IPS-20b (cell line): ENCODE results near the gene IL33.

Source experiments
- H3K27ac ChIP-seq: one replicate; pipeline ENCODE4 v1.5.1; 2013; ENCODE audit warnings: low read length
- H3K27me3 ChIP-seq: 2 replicates; pipeline ENCODE4 v1.6.1; 2013; ENCODE audit warnings: mild to moderate bottlenecking, low read length, inconsistent platforms; ENCODE audit not compliant: insufficient read depth
- H3K36me3 ChIP-seq: 2 replicates; pipeline ENCODE4 v1.6.1; 2013; ENCODE audit warnings: low read depth, mild to moderate bottlenecking, inconsistent platforms, low read length, moderate library complexity; ENCODE audit not compliant: insufficient read depth
- H3K4me1 ChIP-seq: 2 replicates; pipeline ENCODE4 v1.6.1; 2013; ENCODE audit warnings: mild to moderate bottlenecking, control low read depth, inconsistent platforms, low read length, moderate library complexity; ENCODE audit not compliant: insufficient read depth
- H3K4me3 ChIP-seq: 2 replicates; pipeline ENCODE4 v1.5.1; 2013; ENCODE audit warnings: mild to moderate bottlenecking, low read length, inconsistent platforms
- H3K9ac ChIP-seq: 2 replicates; pipeline ENCODE4 v1.6.1; 2013; ENCODE audit warnings: low read depth, mild to moderate bottlenecking, inconsistent platforms, low read length, moderate library complexity
- H3K9me3 ChIP-seq: 2 replicates; pipeline ENCODE4 v1.6.1; 2013; ENCODE audit warnings: mild to moderate bottlenecking, low read depth, low read length, inconsistent platforms; ENCODE audit not compliant: insufficient read depth

The IL33 gene

DNA sequence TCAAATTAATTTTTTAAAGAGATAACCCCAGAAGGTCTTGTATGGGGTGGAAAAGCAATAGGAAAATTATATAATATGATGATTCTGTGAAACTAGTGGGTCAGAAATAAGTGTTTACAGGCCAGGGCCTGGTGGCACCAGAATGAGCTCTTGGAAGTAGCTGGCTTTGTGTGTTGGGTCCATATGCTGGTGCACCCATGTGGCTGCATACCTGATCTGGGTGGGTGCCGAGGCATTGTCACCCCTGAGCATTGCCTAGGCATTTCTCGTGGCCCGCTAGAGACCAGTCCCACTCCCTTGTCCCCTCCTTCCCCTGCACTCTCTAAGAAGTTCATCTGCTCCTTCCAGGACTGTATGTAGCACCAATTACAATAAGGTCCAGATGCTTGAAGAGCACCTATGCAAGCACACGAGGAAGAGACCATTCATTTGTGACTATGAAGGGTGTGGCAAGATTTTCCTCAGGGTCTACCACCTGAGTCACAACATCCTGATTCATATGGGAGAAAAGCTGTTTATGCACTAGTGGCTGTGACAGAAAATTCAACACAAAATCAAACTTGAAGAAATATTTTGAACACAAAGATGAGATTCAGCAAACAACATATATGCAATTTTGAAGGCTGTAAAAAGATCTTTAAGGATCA lies 19.8 kb upstream of the IL33 start:
- no peak overlapping the region for H3K4me3 ChIP-seq
- H3K36me3 ChIP-seq: no peaks in the 10 kb centered on the region
- H3K9me3 ChIP-seq: no peaks in the 10 kb centered on the region
- no peaks in the 10 kb centered on the region for H3K4me1 ChIP-seq
- H3K9ac ChIP-seq: no peak overlapping the region
- no peak overlapping the region for H3K27ac ChIP-seq
- H3K27me3 ChIP-seq: no peaks in the 10 kb centered on the region

DNA sequence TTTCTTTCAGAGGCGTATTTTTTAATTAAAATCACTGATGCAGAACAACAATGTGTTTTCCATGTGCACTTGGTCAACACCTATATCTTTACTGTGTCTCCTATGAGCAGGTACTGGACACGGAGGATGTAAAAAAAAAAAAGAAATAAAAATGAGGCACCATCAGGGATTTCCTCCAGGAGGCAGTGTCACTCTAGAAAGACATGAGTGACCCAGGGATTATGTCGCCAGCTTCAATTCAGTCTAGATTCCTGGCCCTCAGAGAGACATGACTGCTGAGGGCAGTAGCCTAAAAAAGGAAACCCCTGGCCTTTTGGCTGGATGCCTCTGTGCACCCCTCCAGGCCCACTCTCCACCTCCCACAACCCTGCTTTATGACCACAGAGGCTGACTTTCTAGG lies 18.3 kb upstream of the IL33 start:
- Histone ChIP-seq H3K36me3 (no peaks in the 10 kb centered on the region), H3K9me3 (no peaks in the 10 kb centered on the region), H3K9ac (no peak overlapping the region), H3K4me1 (no peaks in the 10 kb centered on the region), H3K27me3 (no peaks in the 10 kb centered on the region), H3K4me3 (no peak overlapping the region), H3K27ac (no peak overlapping the region)

DNA sequence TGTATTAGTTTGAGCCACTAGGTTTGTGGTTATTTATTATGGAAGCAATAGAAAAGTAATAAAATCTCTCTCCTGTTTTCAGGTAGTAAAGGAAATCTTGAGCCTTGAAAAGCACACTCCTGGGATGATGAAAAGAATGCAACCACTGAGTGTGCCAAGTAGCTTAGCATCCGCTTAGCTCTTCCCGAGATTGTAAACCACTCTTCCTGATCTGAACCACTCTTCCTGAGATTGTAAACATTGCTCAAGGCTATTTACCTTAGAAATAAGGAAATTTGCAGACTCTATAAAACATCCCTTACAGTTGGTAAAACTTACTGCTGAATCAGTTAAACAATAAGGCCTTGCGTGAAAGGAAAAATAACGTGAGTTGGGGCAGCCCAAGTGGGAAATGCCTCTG lies 17.4 kb upstream of the IL33 start:
- Histone ChIP-seq H3K27me3 (no peaks in the 10 kb centered on the region), H3K9ac (no peak overlapping the region), H3K4me3 (no peak overlapping the region), H3K27ac (no peak overlapping the region), H3K36me3 (no peaks in the 10 kb centered on the region), H3K4me1 (no peaks in the 10 kb centered on the region), H3K9me3 (no peaks in the 10 kb centered on the region)

DNA sequence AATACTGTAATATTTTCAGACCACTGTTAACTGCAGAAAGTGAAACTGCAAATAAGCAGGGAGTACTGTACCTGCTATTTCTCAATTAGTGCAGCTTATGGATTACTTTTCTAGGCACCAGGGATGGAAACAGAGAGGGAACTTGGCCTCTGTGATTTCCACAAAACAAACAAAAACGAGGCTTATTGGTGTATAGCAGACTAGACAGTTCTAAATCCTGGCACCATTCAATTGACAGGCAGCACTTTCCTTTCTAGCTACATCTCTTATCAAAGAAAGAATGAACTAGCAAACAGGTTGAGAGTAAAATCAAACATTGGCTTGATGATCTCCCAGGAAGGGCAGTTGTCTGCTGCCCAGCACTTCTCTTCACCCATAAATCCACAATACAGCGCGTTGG lies 16.0 kb upstream of the IL33 start:
- H3K9ac ChIP-seq: no peak overlapping the region
- H3K4me3 ChIP-seq: no peak overlapping the region
- no peaks in the 10 kb centered on the region for H3K27me3 ChIP-seq
- no peak overlapping the region for H3K27ac ChIP-seq
- no peaks in the 10 kb centered on the region for H3K36me3 ChIP-seq
- no peaks in the 10 kb centered on the region for H3K9me3 ChIP-seq
- no peaks in the 10 kb centered on the region for H3K4me1 ChIP-seq

DNA sequence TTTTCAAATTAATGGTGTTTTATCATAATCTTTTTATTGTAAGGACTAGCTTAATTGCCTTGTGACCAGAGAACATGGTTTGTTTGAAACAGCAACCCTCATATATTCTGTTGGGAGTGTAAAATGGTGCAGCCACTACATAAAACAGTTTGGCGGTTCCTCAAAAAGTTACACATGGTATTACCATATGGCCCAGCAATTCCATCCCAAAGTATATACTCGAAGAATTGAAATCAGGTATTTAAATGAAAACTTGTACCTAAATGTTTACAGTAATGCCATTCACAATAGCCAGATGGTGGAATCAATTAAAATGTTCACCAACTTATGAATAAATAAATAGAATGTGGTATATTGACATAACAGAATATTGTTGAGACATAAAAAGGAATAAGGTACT lies 14.8 kb upstream of the IL33 start:
- no peaks in the 10 kb centered on the region for H3K9me3 ChIP-seq
- H3K4me3 ChIP-seq: no peak overlapping the region
- H3K27me3 ChIP-seq: no peaks in the 10 kb centered on the region
- H3K36me3 ChIP-seq: no peaks in the 10 kb centered on the region
- no peak overlapping the region for H3K27ac ChIP-seq
- no peaks in the 10 kb centered on the region for H3K4me1 ChIP-seq
- no peak overlapping the region for H3K9ac ChIP-seq

DNA sequence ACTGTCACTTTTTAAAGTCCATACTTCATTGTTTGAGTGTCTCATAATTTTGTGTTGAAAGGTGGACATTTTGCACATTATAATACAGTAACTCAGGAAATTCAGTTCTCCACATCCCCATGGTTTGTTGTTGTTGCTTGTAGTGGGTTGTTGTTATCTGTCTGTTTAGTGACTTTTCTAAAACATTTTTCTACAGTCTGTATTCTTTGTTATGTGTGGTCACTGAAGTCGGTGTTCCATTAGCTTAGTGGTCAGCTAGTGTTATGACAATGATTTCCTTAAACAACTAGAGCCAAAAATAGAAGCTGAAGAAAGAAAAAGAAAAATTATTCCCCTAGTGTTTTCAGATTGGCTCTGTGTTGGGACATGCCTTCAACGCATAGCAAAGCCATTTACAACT lies 5.6 kb upstream of the IL33 start:
- no peaks in the 10 kb centered on the region for H3K27me3 ChIP-seq
- H3K9ac ChIP-seq: no peak overlapping the region
- peaks cover 12% of the 10 kb centered on the region; the same call in 1 of the 2 replicates for H3K9me3 ChIP-seq
- no peaks in the 10 kb centered on the region for H3K4me1 ChIP-seq
- no peak overlapping the region for H3K27ac ChIP-seq
- H3K36me3 ChIP-seq: no peaks in the 10 kb centered on the region
- no peak overlapping the region for H3K4me3 ChIP-seq

DNA sequence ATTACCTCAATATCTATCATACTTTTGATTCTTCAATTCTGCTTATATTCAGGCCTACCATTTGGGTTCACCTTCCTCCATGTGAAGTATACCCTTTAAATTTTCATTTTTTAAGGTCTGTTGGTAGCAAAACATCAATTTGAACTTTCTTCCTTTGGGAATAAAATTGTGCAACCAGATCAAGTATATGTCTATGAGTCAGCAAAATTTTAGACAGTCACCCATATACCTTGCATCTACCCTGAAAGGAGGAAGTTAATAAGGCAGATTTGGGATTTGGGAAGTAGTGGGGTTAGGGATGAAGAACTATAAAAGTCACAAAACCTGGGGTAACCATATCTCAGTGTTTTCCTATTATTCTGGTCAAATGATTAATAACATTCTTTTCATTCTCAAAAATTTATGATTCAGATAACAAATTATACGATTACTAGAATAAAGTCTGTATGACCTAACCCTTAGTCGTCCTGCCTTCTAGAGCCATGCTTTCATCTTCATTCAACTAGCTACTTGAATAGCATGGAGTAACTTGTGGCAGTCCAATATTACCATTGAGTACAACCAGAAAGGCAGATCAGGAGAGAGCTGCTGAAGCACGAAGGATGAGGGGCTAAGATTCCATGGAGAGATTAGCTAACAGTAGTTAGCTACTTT lies 2.8 kb upstream of the IL33 start:
- no peaks in the 10 kb centered on the region for H3K27me3 ChIP-seq
- H3K4me3 ChIP-seq: no peak overlapping the region
- H3K27ac ChIP-seq: no peak overlapping the region
- H3K4me1 ChIP-seq: peaks cover 2% of the 10 kb centered on the region; the same call in 1 of the 2 replicates
- H3K9ac ChIP-seq: no peak overlapping the region
- peaks cover 12% of the 10 kb centered on the region; the same call in 1 of the 2 replicates for H3K9me3 ChIP-seq
- H3K36me3 ChIP-seq: no peaks in the 10 kb centered on the region

DNA sequence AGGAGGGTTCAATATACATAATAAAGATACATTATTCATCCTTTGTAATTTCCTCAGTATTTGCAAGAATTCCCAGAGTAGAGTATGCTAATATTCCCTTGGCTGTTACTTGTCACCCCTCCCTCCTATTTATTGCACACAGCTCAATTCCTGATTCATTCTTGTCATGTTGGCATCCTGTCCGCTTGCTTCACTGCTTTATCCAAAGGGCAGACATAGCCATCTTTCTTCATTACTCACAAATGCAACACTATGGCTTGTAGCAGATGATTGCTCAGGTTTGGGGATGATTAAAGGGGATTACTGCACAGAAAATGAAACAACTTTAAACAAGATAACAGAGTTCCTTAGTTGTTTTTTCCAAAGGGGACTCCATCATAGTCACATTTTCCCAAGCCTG lies 1.2 kb upstream of the IL33 start:
- H3K9ac ChIP-seq: no peak overlapping the region
- peaks cover 5% of the 10 kb centered on the region; the same call in 1 of the 2 replicates for H3K9me3 ChIP-seq
- no peak overlapping the region for H3K4me3 ChIP-seq
- H3K36me3 ChIP-seq: no peaks in the 10 kb centered on the region
- no peaks in the 10 kb centered on the region for H3K27me3 ChIP-seq
- H3K4me1 ChIP-seq: peaks cover 6% of the 10 kb centered on the region; the same call in 1 of the 2 replicates
- H3K27ac ChIP-seq: no peak overlapping the region

DNA sequence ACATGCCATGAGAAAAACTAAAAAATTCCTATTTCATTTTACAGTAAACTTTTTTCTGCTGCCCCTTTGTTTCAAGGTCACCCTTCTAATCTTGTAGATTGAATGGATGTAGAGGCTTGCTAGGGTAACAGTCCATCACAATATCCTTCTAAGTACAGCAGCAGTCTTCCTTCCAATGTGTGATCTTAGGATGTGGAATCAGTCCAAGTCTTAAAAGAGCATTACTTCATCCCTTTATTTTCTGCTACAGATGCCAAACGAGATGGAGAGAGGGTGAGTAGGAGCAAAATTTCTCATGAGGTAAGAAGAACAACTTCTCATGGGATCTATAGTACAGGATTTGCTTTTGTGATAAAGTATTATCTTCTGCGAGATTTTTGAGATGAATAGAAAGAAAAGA lies 704 bp upstream of the IL33 start:
- no peak overlapping the region for H3K9ac ChIP-seq
- H3K4me1 ChIP-seq: peaks cover 6% of the 10 kb centered on the region; the same call in 1 of the 2 replicates
- H3K27me3 ChIP-seq: no peaks in the 10 kb centered on the region
- no peaks in the 10 kb centered on the region for H3K36me3 ChIP-seq
- peaks cover 3% of the 10 kb centered on the region; the same call in 1 of the 2 replicates for H3K9me3 ChIP-seq
- H3K27ac ChIP-seq: no peak overlapping the region
- no peak overlapping the region for H3K4me3 ChIP-seq

DNA sequence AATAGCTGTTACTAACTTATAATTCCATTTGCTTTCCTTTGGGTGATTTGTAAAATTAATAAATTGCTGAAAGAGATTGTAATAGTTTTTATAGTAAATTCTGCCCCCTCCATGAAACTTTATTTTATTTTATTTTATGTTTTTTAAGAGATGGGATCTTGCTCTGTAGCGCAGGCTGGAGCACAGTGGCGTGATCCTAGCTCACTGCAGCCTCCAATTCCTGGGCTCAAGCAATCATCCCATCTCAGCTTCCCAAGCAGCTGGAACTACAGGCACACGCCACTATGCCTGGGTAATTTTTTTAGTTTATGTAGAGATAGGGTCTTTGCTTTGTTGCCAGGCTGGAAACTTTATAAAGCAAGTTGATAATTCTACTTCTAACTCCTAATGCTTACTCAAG lies 395 bp downstream of the IL33 start:
- Histone ChIP-seq H3K36me3 (no peaks in the 10 kb centered on the region), H3K4me1 (peaks cover 6% of the 10 kb centered on the region; the same call in 1 of the 2 replicates), H3K9ac (no peak overlapping the region), H3K27me3 (no peaks in the 10 kb centered on the region), H3K4me3 (no peak overlapping the region), H3K27ac (no peak overlapping the region), H3K9me3 (no peaks in the 10 kb centered on the region)

DNA sequence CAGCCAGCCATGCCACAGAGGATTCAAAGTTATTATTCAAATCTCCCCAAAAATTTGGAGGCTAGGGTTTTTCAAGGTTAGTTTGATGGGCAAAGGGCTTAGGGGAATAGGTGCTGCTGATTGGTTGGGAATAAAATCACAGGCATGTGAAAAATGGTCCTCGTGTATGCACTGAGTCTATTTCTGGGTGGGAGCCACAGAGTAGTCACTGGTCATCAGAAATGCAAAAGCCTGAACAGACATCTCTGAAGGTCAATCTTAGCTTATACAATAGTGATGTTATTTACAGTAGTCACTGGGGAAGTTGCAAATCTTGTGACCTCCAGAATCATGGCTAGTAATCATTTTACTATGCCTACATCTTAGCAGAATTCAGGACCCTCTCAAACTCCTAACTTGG lies 1.3 kb downstream of the IL33 start:
- H3K27me3 ChIP-seq: no peaks in the 10 kb centered on the region
- H3K4me3 ChIP-seq: no peak overlapping the region
- H3K36me3 ChIP-seq: no peaks in the 10 kb centered on the region
- H3K27ac ChIP-seq: no peak overlapping the region
- no peak overlapping the region for H3K9ac ChIP-seq
- H3K9me3 ChIP-seq: no peaks in the 10 kb centered on the region
- H3K4me1 ChIP-seq: peaks cover 6% of the 10 kb centered on the region; the same call in 1 of the 2 replicates

DNA sequence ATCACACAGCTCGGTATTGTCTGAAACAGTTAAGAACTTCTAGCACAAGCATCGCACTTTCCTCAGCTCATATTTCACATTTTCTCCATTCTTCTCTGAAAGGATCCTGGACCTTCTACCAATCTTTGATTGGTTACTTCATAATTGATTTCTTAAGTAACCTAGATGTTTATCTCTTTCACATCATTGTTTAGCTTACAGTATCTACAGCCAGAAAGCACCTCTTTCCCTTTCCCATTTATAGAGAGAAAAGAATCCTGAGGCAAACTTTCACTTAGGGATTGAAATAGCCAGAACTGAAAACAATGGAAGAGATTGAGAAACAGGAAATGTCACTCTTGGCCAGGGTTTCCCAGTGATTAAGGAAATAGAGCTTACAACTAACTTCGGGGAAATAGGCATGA lies 2.5 kb downstream of the IL33 start:
- H3K36me3 ChIP-seq: no peaks in the 10 kb centered on the region
- no peak overlapping the region for H3K27ac ChIP-seq
- no peaks in the 10 kb centered on the region for H3K9me3 ChIP-seq
- no peaks in the 10 kb centered on the region for H3K27me3 ChIP-seq
- H3K4me3 ChIP-seq: no peak overlapping the region
- H3K4me1 ChIP-seq: peaks cover 6% of the 10 kb centered on the region; the same call in 1 of the 2 replicates
- H3K9ac ChIP-seq: no peak overlapping the region
